ENCODE results near the gene CACNB2. TPM values are rescaled to one million over a fixed set of nuclear protein-coding genes. Genes with fewer than 3 reads are reported as not detected.

The CACNB2 gene
- total and polyA plus RNA-seq, 12 donors, result 4.3 to 82.3 (median 12.9) TPM

DNA sequence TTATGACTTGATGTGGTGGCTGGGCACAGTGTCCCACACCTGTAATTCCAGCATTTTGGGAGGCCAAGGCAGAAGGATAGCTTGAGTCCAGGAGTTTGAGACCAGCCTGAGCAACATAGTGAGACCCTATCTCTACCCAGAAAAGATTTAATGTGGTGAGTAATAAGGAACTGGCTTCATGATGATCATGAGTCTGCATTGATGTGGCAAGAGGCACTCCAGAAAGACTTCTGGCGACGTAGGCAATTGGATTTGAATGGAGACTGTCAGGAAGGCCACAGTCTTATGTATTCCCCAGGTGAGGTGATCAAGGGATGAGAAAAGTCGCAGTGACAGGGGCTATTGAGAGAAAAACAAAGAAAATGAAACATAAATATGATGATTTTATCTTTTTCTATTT, 138.0 kb downstream of the CACNB2 start:
- Histone ChIP-seq H3K27me3 (no peaks in the 10 kb centered on the region), H3K36me3 (replicated peaks in 1 of 2) (no peaks in the 10 kb centered on the region), H3K9me3 (replicated peaks in 1 of 3) (no peaks in the 10 kb centered on the region), H3K4me1 (replicated peaks in 1 of 2) (no peaks in the 10 kb centered on the region), H3K27ac (no peak overlapping the region), H3K4me3 (no peak overlapping the region)
- TF ChIP-seq CTCF (IDR thresholded peaks at IDR 0.05) (no peak), POLR2A (IDR thresholded peaks at IDR 0.05) (no peak)
- 81 to 97% (median 91%) methylated on average over 3 of the region's 3 CpGs for WGBS, 4 donors
- DNase-seq, result no peak
- intact Hi-C loops (cut with DNase I), result no loop called here

DNA sequence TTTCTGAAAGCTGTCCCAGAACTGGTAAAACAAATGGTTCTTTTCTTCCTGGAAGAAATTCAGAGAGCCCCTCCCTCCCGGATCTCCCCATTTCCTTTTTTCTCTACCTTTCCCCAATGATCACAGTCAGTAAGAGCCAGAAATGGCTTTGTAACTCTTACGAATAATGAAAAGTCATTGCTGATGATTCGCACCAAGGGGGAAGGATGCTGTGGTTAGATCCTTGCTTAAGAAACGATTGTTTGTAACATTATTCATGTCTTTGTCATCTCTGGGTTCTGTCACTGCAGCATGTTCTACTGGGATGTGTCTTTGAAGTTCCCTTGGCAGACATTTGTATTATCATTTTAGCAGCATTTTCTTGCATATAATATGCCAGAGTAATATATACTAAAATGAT, 138.9 kb downstream of the CACNB2 start:
- intact Hi-C loops (cut with DNase I), result no loop called here
- DNase-seq, result no peak
- Histone ChIP-seq H3K27me3 (no peaks in the 10 kb centered on the region), H3K4me3 (no peak overlapping the region), H3K27ac (no peak overlapping the region), H3K36me3 (replicated peaks in 1 of 2) (no peaks in the 10 kb centered on the region), H3K9me3 (replicated peaks in 1 of 3) (no peaks in the 10 kb centered on the region), H3K4me1 (replicated peaks in 1 of 2) (no peaks in the 10 kb centered on the region)
- WGBS, 4 donors, result 42 to 49% (median 43%) methylated on average over 4 of the region's 4 CpGs
- TF ChIP-seq POLR2A (IDR thresholded peaks at IDR 0.05), result no peak
- no peak for TF ChIP-seq CTCF (IDR thresholded peaks at IDR 0.05)

- H3K36me3 ChIP-seq (replicated peaks in 1 of 2), result no peaks in the 10 kb centered on the region
- DNase-seq, result no peak
- 63 to 78% (median 75%) methylated on average over 2 of the region's 2 CpGs for WGBS, 4 donors
- no peaks in the 10 kb centered on the region for H3K27me3 ChIP-seq
- TF ChIP-seq CTCF (IDR thresholded peaks at IDR 0.05) (no peak), POLR2A (IDR thresholded peaks at IDR 0.05) (no peak)
- H3K27ac ChIP-seq, result no peak overlapping the region
- no peak overlapping the region for H3K4me3 ChIP-seq
- intact Hi-C loops (cut with DNase I), result no loop called here
- H3K9me3 ChIP-seq (replicated peaks in 1 of 3), result no peaks in the 10 kb centered on the region
- H3K4me1 ChIP-seq (replicated peaks in 1 of 2), result no peaks in the 10 kb centered on the region
Observed at GRCh38 chr10:18282094-18282493, 141.9 kb downstream of the CACNB2 start.

DNA sequence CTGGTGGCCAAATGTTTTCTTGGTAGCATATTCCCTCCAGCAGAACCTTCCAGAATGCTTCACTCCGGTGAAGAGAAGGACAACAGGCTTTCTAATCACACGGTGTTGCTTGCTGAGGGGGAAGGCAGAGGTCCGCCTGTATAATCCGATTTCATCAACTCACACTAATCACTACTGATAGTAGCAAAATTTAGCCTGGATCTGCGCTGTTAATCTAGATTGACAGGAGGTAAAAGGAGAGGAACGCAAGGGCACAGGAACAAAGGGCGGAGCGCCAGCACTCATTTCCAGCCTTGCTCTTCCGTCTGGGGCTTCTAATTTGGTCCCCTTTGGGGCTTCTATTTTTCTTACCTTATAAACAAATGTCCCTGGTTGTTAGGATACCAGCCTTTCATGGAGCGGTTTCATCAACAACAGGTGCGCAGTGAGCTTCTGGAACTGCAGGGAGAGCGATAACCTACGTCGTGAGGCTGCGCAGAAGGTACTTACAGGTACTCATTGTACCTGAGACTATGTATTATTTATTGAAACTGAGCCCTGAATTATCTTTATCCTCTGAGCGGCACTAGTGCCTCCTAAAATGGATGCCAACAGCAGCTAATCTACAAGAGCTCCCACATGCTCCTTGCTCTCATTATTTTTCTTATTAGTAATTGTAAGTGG, 150.6 kb downstream of the CACNB2 start:
- no peak overlapping the region for H3K27ac ChIP-seq
- H3K27me3 ChIP-seq, result no peaks in the 10 kb centered on the region
- WGBS, 4 donors, result 82 to 91% (median 91%) methylated on average over 16 of the region's 16 CpGs
- no peaks in the 10 kb centered on the region for H3K9me3 ChIP-seq (replicated peaks in 1 of 3)
- TF ChIP-seq CTCF (IDR thresholded peaks at IDR 0.05) (no peak), POLR2A (IDR thresholded peaks at IDR 0.05) (no peak)
- DNase-seq, result no peak
- H3K4me3 ChIP-seq, result no peak overlapping the region
- intact Hi-C loops (cut with DNase I), result no loop called here
- no peaks in the 10 kb centered on the region for H3K36me3 ChIP-seq (replicated peaks in 1 of 2)
- H3K4me1 ChIP-seq (replicated peaks in 1 of 2), result no peaks in the 10 kb centered on the region

Measured in adrenal gland (tissue), 12 donors.